ENCODE measurements around the gene MLX.
"Not testable (repeated sequence)": the region's sequence is repeated elsewhere in the genome, so short reads cannot be mapped to it uniquely, and the experiment has no call there.

MLX gene

GRCh38 chr17:42579794-42580551 is 13.1 kb downstream of the MLX start:
- no peak for DNase-seq (ENCODE audit: low spot score)

DNA sequence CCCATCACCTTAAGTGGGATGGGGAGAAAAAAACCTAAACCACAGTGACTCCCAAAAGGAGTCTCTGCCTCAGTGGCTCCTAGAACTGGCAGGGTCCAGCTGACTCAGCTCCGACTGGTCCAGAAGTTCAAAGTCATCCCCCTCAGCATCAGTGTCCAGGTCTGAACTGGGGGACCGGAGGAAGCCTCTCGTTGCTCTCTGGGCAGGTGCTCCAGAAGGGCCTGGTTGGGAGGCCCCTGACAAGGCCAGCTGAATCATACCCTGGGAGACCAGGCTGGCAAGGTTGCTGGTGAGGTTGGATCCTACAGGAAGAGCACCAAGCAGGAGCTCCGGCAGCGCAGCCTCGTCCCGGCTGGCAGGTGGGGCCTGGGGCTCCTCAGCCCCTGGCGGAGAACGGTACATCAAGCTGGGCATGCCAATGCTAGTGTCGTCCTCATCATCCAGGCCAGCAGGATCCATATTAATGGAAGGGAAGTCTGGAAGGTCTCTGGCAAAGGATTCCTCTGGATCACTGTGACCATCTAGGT is 14.9 kb downstream of the MLX start:
- no peak for DNase-seq (ENCODE audit: low spot score)

GRCh38 chr17:42584880-42585279 is 18.0 kb downstream of the MLX start:
- no peak for DNase-seq (ENCODE audit: low spot score)

DNA sequence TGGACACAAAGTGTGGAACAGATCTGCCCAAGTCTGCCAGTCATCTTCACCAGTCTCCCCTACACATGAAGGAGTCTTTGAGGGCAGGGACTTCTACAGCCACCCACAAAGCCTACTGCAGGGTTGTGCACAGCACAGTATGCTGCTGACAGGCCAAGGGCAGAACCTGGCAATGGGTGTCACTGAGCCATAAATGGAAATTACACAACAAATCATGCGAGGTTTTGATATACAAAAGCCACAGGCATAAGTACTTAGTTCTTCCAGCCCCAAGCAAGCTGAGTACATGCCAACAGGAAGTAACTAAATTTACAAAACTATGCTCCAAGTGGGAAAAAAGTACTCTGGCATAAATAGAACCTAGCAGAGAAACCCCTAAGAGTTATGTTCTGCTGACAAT is 18.5 kb downstream of the MLX start:
- DNase-seq (ENCODE audit: low spot score) = no peak

DNA sequence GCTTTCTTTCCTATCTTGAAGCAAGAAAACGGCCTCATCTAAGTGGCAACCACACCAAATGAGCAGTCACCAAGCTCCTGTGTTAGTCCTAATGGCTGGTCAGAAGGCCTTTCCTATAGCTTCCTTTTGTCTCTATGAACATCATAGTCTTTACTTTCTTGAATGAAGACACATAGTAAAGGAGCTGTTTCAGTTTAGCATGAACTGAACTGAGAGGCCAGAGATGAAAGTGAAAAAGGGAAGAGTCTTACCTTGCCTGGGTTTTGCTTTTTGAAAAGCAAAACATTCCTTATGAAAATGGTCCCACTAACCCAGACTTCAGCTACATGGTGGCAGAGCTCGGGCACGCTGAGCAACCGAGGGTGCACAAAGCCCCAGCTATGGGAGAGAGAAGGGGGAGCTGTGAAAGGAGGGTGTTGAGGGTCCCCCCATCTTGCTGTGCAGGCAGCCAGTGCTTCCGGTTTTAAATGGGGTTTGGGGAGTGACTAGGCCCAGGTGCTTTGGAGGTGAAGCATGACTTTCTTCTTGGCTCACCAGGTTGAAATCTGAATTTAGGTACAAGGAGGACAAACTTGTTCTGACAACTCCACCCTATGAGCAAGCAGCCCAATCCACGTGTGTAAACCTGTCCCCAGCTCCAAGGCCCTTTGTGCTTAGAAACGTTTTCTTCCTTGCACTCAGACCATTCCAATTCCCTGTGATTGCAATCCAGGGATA is 19.8 kb downstream of the MLX start:
- no peak for DNase-seq (ENCODE audit: low spot score)

- DNase-seq (ENCODE audit: low spot score) = no peak
Measured at GRCh38 chr17:42590886-42591285, 24.0 kb downstream of the MLX start.

DNA sequence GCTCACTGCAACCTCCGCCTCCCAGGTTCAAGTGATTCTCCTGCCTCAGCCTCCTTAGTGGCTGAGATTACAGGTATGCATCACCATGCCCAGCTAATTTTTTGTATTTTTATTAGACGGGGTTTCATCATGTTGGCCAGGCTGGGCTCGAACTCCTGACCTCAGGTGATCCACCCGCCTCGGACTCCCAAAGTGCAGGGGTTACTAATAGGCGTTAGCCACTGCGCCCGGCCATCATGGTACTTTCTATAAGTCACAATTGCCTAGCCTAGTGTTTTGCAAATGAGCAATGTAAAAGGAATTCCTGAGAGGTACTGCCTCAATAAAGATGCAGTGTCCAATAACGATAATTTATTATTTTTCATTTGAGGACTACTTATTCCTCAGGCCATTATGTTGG is 24.5 kb downstream of the MLX start:
- no peak for DNase-seq (ENCODE audit: low spot score)

DNA sequence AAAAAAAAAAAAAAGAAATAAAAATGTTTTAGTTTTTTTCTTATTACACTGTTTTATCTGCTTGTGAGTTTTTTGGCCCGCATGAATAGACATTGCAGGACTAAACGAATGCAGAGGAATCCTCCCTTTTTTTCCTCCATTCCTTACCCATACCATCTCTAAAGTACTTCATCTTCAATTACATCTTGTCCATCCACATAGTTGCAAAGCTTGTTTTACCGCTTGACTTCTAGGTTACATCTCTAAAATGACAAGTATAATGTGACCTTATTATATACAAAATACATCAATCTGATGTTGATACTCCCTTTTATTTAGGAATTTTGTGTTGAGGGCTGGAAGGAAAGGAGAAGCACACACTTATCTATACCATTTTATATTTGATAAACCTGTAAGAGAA is 29.5 kb downstream of the MLX start:
- DNase-seq (ENCODE audit: low spot score) = no peak

DNA sequence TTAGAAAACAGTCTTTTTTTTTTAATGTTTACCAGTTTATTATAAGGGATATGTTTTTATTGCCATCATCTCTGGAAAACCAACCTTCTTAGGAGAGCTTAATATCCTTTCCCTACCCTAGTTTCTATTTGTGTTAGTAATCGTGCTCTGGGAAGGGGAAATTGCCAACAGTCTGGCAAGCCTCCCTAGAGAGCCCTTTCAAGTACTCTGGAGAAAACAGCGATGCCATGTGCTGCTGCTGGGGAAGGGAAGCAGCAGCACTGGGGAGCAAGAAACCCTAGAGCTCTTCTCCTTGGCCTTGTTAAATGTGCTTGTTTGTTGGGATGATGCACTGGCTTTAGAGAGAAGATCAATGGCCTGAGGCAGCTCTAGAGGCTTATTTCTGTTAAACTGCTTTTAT is 32.0 kb downstream of the MLX start:
- DNase-seq (ENCODE audit: low spot score) = no peak

- no peak for DNase-seq (ENCODE audit: low spot score)
Measured at GRCh38 chr17:42603318-42603717, 36.4 kb downstream of the MLX start.

DNA sequence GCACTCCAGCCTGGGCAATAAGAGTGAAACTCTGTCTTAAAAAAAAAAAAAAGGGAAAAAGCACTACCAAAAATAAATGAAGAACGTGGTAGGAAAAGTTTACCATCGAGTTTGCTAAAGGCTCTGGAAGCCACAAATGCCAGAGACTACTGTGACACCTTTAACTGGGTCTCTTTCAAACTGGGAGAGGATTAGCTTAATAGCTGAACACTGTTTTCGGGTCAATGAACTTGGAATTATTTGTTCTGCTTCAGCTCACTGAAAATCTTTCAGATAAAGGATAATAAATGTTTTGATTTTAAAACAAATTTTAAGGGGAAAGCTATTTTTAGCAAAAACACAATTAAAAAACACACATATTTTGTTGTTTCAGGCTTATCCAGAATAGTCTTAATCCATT is 40.9 kb downstream of the MLX start:
- DNase-seq (ENCODE audit: low spot score) = no peak

- no peak for DNase-seq (ENCODE audit: low spot score)
Measured at GRCh38 chr17:42608305-42609181, 41.6 kb downstream of the MLX start.

GRCh38 chr17:42609182-42609813 is 42.4 kb downstream of the MLX start, which contains the start of the genes RETREG3 and TUBG1:
Gene RETREG3 (minus strand): TSS chr17:42609374. CDS start chr17:42609324, 50 bp downstream.
Gene TUBG1 (plus strand): TSS chr17:42609683. CDS start chr17:42609738, 55 bp downstream.
- DNase-seq (ENCODE audit: low spot score) = peak; percentile 99

GRCh38 chr17:42609814-42610801 is 43.2 kb downstream of the MLX start:
- not testable (repeated sequence) for DNase-seq (ENCODE audit: low spot score)

- DNase-seq (ENCODE audit: low spot score) = no peak
Measured at GRCh38 chr17:42612013-42612412, 45.1 kb downstream of the MLX start.

GRCh38 chr17:42613699-42614295 is 46.9 kb downstream of the MLX start:
- DNase-seq (ENCODE audit: low spot score) = no peak

DNA sequence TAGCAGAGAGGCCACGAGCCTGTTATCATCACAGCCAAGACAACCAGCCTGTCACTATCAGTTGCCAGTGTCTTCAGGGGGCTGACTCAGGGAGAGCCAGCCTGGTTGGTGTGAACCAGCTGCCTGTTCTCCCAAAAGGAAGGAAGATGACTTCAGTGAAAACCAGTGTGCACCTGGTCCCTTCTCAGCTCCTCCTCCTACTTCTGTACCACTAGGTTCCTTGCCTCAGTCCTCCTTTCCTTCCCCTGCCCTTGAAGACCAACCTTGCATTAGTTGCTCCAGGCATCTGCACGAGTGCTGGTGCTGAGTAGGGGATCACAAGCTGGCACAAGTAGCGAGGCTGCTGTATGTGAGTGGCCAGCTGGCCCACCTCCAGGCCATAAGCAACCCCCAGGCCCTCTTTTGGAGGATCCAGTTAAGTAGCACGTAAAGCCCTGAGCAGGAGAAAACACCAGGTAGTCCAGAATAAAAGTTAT is 51.1 kb downstream of the MLX start:
- DNase-seq (ENCODE audit: low spot score) = no peak

DNA sequence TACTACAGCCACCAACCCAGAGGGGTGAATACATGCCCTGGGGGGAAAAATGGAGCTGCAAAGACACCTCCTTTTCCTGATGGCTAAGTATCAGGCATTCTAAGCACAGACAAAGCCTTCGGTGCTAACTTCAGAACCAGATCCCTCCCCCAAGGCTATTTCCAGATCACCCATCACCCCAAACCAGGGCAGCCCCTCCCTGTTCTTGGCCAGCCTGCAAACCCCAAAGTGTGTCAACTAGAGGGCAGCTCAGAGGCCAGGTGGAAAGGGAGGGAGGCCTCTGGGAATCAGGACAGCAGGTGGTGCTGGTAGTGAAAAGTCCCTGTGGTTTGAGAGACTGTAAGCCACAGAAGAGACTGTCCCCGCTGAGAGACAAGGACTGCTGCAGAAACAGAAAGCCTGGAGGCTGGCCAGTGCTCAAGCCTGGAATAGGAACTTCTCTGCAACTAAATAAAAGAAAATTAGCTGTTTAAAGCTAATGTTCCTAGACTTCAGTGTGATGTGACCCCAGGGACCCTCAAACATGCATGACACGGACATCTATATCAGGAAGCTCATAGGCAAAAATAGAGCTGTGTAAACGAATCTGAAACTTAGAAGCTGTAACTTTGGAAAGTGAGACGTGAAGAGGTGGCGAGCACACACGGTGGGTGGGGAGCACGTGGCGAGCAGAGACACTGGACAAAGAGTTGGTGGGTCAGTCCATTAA is 51.7 kb downstream of the MLX start:
- no peak for DNase-seq (ENCODE audit: low spot score)

DNA sequence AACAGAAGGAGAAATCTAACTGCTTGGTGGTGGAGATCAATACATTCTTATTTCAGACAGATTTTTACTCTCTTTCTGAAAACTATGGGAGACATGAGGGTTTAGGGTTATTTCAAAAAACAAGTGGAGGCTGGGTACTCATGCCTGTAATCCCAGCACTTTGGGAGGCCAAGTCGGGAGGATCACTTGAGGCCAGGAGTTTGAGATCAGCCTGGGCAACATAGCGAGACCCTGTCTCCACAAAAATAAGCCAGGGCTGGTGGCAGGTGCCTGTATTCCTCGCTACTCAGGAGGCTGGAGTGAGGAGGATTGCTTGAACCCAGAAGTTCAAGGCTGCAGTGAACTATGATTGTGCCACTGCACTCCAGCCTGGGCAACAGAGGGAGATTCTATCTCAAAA is 55.1 kb downstream of the MLX start:
- not testable (repeated sequence) for DNase-seq (ENCODE audit: low spot score)
